ENCODE measurements around the gene SNAP23.

GRCh38 chr15:42491539-42492225 lies 3.8 kb upstream of the SNAP23 start:
- TF ChIP-seq POLR2A (IDR thresholded peaks at IDR 0.05; ENCODE audit: low read depth, low read length) (no peak), TAF1 (IDR thresholded peaks at IDR 0.05; ENCODE audit: low read depth, low read length) (no peak), POU2F2 (IDR thresholded peaks at IDR 0.05; ENCODE audit: low read depth, low read length) (no peak)
